Stomach smooth muscle (tissue), 2 donors: ENCODE data around the gene LUC7L3.

ENCODE experiments used
- H3K27ac ChIP-seq: one replicate; pipeline ENCODE4 v1.7.0; 2013; ENCODE audit warnings: mild to moderate bottlenecking, low read length, inconsistent platforms
- H3K27me3 ChIP-seq, 2 donors: one replicate each; pipeline ENCODE4 v1.7.0; 2013; ENCODE audit warnings: low read length in 2 of 2; ENCODE audit not compliant: insufficient read depth in 2 of 2, control insufficient read depth in 1 of 2
- H3K36me3 ChIP-seq, 2 donors: one replicate each; pipeline ENCODE4 v1.7.0; 2013; ENCODE audit warnings: low read length in 2 of 2; ENCODE audit not compliant: control insufficient read depth in 2 of 2, insufficient read depth in 2 of 2
- H3K4me1 ChIP-seq: one replicate; pipeline ENCODE4 v1.7.0; 2013; ENCODE audit warnings: low read length; ENCODE audit not compliant: control insufficient read depth, insufficient read depth
- H3K4me3 ChIP-seq, 2 donors: one replicate each; pipeline ENCODE4 v1.7.0; 2013; ENCODE audit warnings: low read length in 2 of 2
- H3K9ac ChIP-seq, 2 donors: one replicate each; pipeline ENCODE4 v1.7.0; 2013; ENCODE audit warnings: low read length in 2 of 2, mild to moderate bottlenecking in 1 of 2
- H3K9me3 ChIP-seq, 2 donors: one replicate each; pipeline ENCODE4 v1.7.0; 2013; ENCODE audit warnings: low read length in 2 of 2; ENCODE audit not compliant: control insufficient read depth in 2 of 2
- donor health status: healthy.
- donor health status: Pancreatic carcinoma.

LUC7L3 gene

DNA sequence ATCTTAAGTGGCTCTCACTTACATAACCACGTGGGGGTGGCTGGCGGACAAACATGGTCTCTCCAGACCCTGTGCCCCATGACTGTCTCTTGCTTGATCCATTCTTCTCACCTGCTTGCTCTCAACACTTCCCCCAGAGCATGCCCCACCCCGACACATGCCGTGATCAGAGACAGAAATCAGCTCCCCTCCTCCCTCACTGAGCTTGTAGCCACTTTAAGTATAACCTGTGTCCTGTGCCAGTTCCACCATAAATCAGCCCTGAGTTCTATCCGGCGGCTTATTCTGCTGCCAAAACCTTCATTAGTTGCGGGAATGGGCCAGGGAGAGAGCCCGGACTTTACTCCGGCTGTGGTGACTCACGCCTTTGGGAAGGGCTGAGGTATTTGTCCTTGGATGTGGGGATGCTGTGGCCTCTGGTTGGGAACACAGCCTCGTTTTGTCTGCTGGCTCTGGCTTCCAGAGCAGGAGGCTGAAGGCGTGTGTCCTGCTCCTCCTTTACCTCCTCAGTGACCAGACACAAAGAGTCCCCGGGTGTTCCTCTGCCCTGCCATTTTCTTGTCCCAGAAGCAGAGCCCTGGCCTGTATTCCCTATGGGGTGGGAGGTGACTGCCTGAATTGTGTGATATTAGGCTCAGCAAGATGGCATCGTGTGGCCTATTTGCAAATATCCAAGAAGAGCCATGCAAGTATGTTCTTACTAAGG, 32.8 kb upstream of the LUC7L3 start:
- H3K9ac ChIP-seq: peak overlapping the region; percentile 51 to 56
- no peaks in the 10 kb centered on the region for H3K27me3 ChIP-seq
- H3K4me3 ChIP-seq: peak overlapping the region; percentile 11 to 49
- H3K4me1 ChIP-seq: peaks cover 59% of the 10 kb centered on the region
- H3K9me3 ChIP-seq: no peaks in the 10 kb centered on the region
- no peaks in the 10 kb centered on the region for H3K36me3 ChIP-seq
- H3K27ac ChIP-seq: peak overlapping the region; percentile 94

DNA sequence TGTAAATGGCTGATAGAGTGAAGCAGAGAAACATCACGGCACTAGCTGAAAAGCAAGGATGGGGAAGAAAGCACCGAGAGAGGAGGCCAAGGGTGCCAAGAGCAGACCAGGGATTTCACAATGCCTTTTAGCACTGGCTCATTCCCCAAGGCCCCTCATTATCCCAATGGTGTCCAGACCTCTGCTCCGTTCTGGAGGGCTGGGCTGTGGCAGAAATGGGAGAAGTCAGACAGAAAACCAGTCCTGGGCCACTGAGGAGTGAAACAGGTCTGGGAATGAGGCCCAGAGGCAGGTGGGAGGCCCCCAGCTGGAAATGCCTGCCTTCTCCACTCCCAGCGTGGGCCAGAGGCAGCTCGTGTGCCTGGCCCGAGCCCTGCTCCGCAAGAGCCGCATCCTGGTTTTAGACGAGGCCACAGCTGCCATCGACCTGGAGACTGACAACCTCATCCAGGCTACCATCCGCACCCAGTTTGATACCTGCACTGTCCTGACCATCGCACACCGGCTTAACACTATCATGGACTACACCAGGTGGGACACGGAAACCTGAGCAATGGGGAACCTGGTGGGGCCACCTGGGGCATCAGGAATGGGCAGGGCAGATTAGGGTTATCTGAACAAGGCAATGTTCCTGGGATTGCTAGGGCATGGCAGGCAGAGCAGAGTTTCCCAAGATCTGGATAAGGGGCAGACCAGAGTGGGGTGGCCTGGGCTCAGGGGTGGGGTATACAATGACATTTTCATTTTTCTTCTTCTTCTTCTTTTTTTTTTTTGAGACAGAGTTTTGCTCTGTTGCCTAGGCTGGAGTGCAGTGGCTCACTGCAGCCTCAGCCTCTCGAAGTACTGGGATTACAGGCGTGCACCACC, 32.0 kb upstream of the LUC7L3 start:
- Histone ChIP-seq H3K27me3 (no peaks in the 10 kb centered on the region), H3K9me3 (no peaks in the 10 kb centered on the region), H3K9ac (peak overlapping the region; percentile 5 to 55), H3K4me3 (peak overlapping the region; percentile 8 to 49), H3K36me3 (no peaks in the 10 kb centered on the region), H3K27ac (peak overlapping the region; percentile 94), H3K4me1 (peaks cover 61% of the 10 kb centered on the region)

DNA sequence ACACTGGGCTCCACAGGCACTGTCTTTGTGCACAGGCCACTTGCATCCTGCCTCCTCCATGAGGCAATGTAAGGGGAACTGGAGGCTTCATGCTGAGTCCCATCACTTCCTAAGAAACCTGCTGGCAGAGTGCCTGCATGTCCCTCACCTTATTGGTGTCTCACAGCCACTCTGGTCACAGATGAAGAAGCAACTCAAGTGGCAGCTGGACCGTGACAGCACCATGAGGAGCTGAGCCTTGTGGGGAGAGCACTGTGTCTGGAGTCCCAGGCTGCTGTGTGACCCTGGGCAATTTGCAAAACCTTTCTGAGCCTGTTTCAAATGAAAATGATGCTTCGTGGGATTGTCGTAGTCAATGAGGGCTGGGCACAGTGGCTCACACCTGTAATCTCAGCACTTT, 31.2 kb upstream of the LUC7L3 start:
- Histone ChIP-seq H3K9me3 (no peaks in the 10 kb centered on the region), H3K27me3 (no peaks in the 10 kb centered on the region), H3K4me1 (peaks cover 68% of the 10 kb centered on the region), H3K27ac (no peak overlapping the region), H3K36me3 (peaks cover 0 to under 1% of the 10 kb centered on the region in 2 donors), H3K9ac (no peak overlapping the region), H3K4me3 (no peak overlapping the region)

DNA sequence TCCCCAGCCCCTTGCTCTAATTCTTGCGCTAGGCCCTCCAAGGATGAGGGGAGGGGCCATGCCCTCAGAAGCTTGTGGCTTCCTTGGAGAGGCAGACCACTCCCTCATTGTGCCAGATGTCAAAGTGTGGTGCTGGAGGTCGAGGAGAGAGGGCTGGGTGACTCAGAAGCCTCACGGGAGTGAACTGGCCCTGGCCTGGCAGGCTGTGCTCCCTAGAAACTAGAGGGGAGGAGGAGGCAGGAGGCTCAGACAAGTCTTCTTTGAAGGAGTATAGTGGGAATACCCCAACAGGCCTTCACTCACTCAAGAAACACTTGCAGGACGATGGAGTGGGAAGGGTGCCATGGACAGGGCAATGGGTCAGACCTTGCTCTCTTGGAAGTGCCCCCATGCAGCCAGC, 30.2 kb upstream of the LUC7L3 start:
- Histone ChIP-seq H3K27ac (peak overlapping the region; percentile 49), H3K9me3 (no peaks in the 10 kb centered on the region), H3K4me3 (no peak overlapping the region), H3K9ac (no peak overlapping the region), H3K4me1 (peaks cover 72% of the 10 kb centered on the region), H3K36me3 (peaks cover 0 to 2% of the 10 kb centered on the region in 2 donors), H3K27me3 (no peaks in the 10 kb centered on the region)

DNA sequence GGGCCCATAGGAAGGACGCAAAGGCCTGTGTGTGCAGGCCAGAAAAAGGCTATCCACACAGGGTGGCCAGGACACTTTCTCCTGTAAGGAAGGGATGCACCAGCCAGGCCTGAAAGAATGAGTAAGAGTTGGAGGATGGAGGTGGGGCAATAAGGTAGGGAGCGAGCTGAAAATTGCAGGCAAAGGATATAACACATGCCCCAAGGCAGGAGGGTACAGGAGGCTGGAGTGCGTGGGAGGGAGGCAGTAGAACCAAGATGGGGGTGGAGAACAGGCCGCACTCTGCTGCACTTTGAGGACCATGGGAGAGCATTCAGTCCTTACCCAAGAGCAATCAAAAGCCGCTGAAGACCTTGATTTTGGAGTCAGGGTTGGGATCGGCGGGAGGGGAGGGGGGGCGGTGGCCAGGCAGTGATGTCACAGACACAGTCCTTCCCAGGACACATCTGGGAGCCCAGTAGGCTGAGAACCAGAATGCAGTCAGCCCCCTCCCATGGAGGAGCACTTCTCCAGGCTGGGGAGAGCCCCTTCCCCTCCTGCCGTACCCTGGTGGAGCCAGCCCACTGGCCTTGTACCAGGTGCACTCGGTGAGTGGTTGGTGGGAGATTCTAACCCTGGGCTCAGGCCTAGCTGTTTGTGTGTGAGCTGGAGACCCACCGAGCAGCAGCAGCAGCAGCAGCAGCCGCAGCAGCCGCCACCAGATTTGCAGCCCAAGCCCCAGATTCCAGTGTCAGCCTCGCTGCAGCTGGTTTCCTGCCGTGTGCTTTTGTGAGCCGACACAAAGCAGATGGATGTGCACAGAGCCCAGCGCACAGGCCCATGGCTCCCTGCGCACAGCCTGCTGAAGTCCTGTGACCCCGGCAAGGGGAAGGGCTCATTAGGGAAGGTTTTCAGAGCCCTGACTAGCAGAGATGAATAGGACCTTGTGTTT, 29.2 kb upstream of the LUC7L3 start:
- Histone ChIP-seq H3K27ac (peak overlapping the region; percentile 75), H3K4me1 (peaks cover 74% of the 10 kb centered on the region), H3K27me3 (no peaks in the 10 kb centered on the region), H3K36me3 (peaks cover 0 to 2% of the 10 kb centered on the region in 2 donors), H3K9ac (no peak overlapping the region), H3K9me3 (no peaks in the 10 kb centered on the region), H3K4me3 (no peak overlapping the region)

DNA sequence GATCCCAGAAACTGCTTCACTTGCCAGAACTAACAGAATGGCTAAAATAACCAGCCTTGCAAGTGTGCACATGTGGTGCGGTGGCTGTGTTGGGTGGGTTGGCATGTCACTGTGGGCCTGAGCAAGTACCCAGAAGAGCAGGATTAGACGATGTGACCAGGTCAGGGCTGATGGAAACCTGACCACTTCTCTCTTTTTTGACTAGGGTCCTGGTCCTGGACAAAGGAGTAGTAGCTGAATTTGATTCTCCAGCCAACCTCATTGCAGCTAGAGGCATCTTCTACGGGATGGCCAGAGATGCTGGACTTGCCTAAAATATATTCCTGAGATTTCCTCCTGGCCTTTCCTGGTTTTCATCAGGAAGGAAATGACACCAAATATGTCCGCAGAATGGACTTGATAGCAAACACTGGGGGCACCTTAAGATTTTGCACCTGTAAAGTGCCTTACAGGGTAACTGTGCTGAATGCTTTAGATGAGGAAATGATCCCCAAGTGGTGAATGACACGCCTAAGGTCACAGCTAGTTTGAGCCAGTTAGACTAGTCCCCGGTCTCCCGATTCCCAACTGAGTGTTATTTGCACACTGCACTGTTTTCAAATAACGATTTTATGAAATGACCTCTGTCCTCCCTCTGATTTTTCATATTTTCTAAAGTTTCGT, 28.4 kb upstream of the LUC7L3 start:
- Histone ChIP-seq H3K27me3 (no peaks in the 10 kb centered on the region), H3K4me1 (peaks cover 74% of the 10 kb centered on the region), H3K9me3 (no peaks in the 10 kb centered on the region), H3K36me3 (peaks cover 8% of the 10 kb centered on the region in 2 donors), H3K27ac (peak overlapping the region; percentile 75), H3K9ac (no peak overlapping the region), H3K4me3 (peak overlapping the region in 1 of 2 donors; percentile 29)

DNA sequence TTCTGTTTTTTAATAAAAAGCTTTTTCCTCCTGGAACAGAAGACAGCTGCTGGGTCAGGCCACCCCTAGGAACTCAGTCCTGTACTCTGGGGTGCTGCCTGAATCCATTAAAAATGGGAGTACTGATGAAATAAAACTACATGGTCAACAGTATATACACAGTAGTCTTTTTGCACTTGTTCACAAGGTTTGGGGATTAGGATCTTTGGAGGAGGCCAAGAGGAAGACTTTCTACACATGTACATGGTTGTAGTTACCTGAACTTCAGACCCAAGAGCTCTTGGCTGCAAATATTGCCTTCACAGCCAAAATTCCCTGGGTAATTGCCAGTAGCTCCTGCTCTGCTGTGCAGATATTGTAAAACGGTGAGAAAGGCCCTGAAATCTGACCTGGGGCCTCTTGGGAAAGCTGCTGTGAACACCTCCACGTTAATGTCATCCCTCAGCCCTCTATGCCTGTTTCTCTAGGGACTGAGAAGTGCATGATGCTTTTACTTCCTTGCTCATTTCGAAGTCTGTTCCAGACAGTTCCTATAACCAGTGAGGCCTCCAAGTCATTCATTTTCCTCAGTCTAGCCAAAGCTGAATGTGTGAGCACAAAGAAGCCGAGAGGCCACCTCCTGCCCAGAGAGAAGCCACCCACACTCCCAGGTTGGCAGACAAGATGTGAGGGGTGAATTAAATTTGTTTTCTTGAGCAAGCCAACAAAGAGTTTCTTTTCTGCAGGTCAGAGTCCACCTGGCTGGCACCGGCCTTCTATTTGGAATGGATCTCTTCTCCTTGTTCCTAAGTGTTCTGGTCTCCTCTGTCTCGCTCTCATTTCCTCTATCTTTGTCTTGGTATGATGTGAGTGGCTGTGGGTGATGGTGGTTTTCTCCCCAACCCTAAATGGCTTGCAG, 27.6 kb upstream of the LUC7L3 start:
- peak overlapping the region; percentile 22 to 30 for H3K9ac ChIP-seq

DNA sequence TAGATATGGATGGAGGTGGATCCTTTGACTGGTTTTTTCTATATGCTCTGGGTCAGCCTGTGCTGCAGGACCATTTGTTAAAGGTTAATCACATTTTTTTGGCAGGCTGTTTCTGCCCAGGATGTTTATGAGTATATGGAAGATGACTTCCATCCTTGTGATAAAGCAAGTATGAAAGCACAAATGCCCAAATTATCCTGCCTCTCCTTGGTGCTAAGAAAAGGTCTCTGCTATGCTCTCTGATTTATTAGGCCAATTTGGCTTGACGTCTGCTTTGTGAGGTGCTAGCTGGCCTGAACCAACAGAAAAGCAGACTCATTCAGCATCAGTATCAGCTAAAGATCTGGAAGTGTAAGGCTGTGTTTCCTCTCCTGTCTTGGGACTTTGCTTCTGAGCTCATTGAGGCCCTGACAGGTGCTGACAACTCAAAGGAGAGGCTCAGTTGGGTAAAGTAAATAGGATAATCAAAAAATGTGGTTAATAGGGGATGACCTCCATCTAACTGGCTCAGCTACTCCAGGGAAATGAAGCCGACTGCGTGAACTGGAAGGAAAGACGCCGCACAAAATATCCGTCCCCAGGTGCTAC, 26.9 kb upstream of the LUC7L3 start:
- Histone ChIP-seq H3K27ac (peak overlapping the region; percentile 75), H3K36me3 (peaks cover 21 to 23% of the 10 kb centered on the region in 2 donors), H3K9me3 (no peaks in the 10 kb centered on the region), H3K9ac (peak overlapping the region; percentile 22 to 42), H3K4me1 (peaks cover 59% of the 10 kb centered on the region), H3K4me3 (peak overlapping the region in 1 of 2 donors; percentile 3), H3K27me3 (no peaks in the 10 kb centered on the region)

More for the DNA sequence above, 27.6 kb upstream of the LUC7L3 start:
- H3K27me3 ChIP-seq: no peaks in the 10 kb centered on the region
- no peaks in the 10 kb centered on the region for H3K9me3 ChIP-seq
- peaks cover 15% of the 10 kb centered on the region in 2 donors for H3K36me3 ChIP-seq
- H3K4me1 ChIP-seq: peaks cover 66% of the 10 kb centered on the region
- H3K27ac ChIP-seq: peak overlapping the region; percentile 75
- H3K4me3 ChIP-seq: no peak overlapping the region

DNA sequence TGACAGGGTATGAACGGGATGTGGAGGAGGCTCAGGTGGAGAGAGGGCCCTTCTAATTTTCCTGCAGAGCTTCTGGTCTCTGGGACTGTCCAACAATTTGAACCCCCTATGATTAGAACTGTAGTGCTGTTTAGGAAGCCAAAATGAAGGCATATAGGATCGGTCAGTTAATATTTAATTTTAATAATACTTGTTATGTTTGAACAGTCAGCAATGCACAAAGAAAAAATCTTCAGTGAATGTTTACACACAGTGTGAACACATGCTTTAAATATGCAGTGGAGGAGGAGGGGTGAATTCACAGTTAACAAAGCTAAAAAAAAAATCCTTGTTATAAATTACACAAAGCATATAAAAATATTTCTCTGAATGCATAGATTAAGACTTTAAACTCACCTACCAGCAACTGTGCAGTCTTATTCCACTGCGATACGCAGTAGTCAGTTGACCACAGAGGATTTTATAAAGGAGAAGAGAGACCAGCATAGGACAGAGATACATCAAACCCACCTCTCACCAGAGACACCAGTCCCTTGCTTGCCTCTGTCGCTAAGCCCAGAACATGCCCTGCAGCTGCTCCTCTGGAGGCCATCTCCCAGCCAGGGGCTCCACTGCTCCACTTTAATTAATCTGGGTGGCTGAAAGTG, 26.2 kb upstream of the LUC7L3 start:
- Histone ChIP-seq H3K9ac (peak overlapping the region; percentile 22 to 47), H3K4me3 (peak overlapping the region in 1 of 2 donors; percentile 3), H3K27ac (peak overlapping the region; percentile 75), H3K9me3 (no peaks in the 10 kb centered on the region), H3K4me1 (peaks cover 55% of the 10 kb centered on the region), H3K36me3 (peaks cover 25 to 26% of the 10 kb centered on the region in 2 donors), H3K27me3 (no peaks in the 10 kb centered on the region)
